ENCODE measurements around the gene SYCE1.
"Not testable (repeated sequence)": the region's sequence is repeated elsewhere in the genome, so short reads cannot be mapped to it uniquely, and the experiment has no call there.

Gene SYCE1

GRCh38 chr10:133565441-133566294 is at the start of gene SYCE1:
Gene SYCE1, minus strand, starts transcription at chr10:133565583. Its CDS starts 54 bp downstream, at chr10:133565529.
- ChIA-PET CTCF (no interaction called here), POLR2A (no interaction called here)
- no peak within 1 kb of the TSS for H3K4me3 ChIP-seq (ENCODE audit: low read depth, low read length)
- no peak for DNase-seq (ENCODE audit: low read depth, low spot score)
- TF ChIP-seq CTCF (IDR thresholded peaks at IDR 0.05; ENCODE audit: insufficient read depth, low read length, missing control alignments) = no peak

GRCh38 chr10:133614830-133615580 is 49.6 kb upstream of the SYCE1 start:
- no peak for TF ChIP-seq CTCF (IDR thresholded peaks at IDR 0.05; ENCODE audit: insufficient read depth, low read length, missing control alignments)
- ChIA-PET CTCF (interaction anchor here (1.1 to 2.9 kb wide), 2 partner anchors 285 to 307 kb away, joined by 3 to 11 read pairs; no protein-coding TSS in a partner anchor), POLR2A (no interaction called here)
- no peak for DNase-seq (ENCODE audit: low read depth, low spot score)
- no peak overlapping the region for H3K4me3 ChIP-seq (ENCODE audit: low read depth, low read length)

- ChIA-PET POLR2A (no interaction called here), CTCF (interaction anchor here (1.7 to 2.9 kb wide), 2 partner anchors 11 to 284 kb away, joined by 6 to 11 read pairs; no protein-coding TSS in a partner anchor)
- DNase-seq (ENCODE audit: low read depth, low spot score) = no peak
- no peak overlapping the region for H3K4me3 ChIP-seq (ENCODE audit: low read depth, low read length)
- TF ChIP-seq CTCF (IDR thresholded peaks at IDR 0.05; ENCODE audit: insufficient read depth, low read length, missing control alignments) = no peak
Observed at GRCh38 chr10:133613699-133614098, 48.3 kb upstream of the SYCE1 start.

GRCh38 chr10:133611079-133611478 is 45.7 kb upstream of the SYCE1 start:
- TF ChIP-seq CTCF (IDR thresholded peaks at IDR 0.05; ENCODE audit: insufficient read depth, low read length, missing control alignments) = no peak
- ChIA-PET POLR2A (no interaction called here), CTCF (no interaction called here)
- DNase-seq (ENCODE audit: low read depth, low spot score) = no peak
- H3K4me3 ChIP-seq (ENCODE audit: low read depth, low read length) = no peak overlapping the region

- ChIA-PET CTCF (interaction anchor here (0.8 to 5.5 kb wide), 6 partner anchors 11 to 301 kb away, joined by 3 to 35 read pairs (median 4); no protein-coding TSS in a partner anchor), POLR2A (no interaction called here)
Observed at GRCh38 chr10:133608855-133609254, 43.5 kb upstream of the SYCE1 start.

GRCh38 chr10:133603434-133603833 is 38.1 kb upstream of the SYCE1 start:
- CTCF ChIA-PET = interaction anchor here (1.0 to 1.6 kb wide), 2 partner anchors 9 to 274 kb away, joined by 4 to 6 read pairs; no protein-coding TSS in a partner anchor
- H3K4me3 ChIP-seq (ENCODE audit: low read depth, low read length); POLR2A ChIA-PET; DNase-seq (ENCODE audit: low read depth, low spot score): not testable (repeated sequence)

More at GRCh38 chr10:133608855-133609254, 43.5 kb upstream of the SYCE1 start:
- DNase-seq (ENCODE audit: low read depth, low spot score) = no peak
- TF ChIP-seq CTCF (IDR thresholded peaks at IDR 0.05; ENCODE audit: insufficient read depth, low read length, missing control alignments) = peak; percentile 19
- H3K4me3 ChIP-seq (ENCODE audit: low read depth, low read length) = no peak overlapping the region

Measured in AG04449 (cell line).